Measurements from ENCODE around the gene AKAP5.

Gene AKAP5

DNA sequence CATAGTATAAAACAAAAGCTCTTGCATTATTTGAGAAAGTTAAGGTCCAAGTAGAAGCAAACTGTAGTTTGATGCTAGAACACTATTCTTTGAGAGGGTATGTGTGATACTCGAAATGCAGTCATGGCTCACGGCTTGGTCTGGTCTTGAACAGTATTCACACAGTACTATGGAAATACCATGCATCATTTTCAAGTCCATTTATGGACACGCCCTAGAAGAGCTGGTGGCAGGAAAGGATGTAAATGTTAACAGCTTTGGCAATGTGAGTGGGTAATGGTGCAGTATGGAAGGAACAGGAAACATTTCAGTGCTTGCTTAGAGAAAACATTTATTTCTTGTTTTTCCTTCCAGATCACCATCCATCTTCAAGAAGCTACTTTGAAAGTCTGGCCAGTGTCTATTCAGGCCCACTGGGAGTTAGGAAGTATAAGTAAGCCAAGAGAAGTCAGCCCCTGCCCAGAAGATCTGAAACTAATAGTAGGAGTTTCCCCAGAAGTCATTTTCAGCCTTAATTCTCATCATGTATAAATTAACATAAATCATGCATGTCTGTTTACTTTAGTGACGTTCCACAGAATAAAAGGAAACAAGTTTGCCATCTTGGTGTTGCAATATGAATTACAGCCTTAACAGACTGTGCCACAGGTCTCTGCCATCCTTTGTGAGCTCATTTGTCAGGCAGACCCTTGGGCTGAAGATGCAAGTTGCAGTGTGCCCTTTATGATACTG, 5.7 kb upstream of the AKAP5 start:
- DNase-seq (ENCODE audit: low read depth) = no peak
- no peak overlapping the region for H3K4me3 ChIP-seq (ENCODE audit: low read depth, low read length)
- TF ChIP-seq, protein P1, sequence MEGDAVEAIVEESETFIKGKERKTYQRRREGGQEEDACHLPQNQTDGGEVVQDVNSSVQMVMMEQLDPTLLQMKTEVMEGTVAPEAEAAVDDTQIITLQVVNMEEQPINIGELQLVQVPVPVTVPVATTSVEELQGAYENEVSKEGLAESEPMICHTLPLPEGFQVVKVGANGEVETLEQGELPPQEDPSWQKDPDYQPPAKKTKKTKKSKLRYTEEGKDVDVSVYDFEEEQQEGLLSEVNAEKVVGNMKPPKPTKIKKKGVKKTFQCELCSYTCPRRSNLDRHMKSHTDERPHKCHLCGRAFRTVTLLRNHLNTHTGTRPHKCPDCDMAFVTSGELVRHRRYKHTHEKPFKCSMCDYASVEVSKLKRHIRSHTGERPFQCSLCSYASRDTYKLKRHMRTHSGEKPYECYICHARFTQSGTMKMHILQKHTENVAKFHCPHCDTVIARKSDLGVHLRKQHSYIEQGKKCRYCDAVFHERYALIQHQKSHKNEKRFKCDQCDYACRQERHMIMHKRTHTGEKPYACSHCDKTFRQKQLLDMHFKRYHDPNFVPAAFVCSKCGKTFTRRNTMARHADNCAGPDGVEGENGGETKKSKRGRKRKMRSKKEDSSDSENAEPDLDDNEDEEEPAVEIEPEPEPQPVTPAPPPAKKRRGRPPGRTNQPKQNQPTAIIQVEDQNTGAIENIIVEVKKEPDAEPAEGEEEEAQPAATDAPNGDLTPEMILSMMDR (IDR thresholded peaks at IDR 0.05; ENCODE audit: insufficient read depth, low read depth, low read length, missing control alignments) = no peak

DNA sequence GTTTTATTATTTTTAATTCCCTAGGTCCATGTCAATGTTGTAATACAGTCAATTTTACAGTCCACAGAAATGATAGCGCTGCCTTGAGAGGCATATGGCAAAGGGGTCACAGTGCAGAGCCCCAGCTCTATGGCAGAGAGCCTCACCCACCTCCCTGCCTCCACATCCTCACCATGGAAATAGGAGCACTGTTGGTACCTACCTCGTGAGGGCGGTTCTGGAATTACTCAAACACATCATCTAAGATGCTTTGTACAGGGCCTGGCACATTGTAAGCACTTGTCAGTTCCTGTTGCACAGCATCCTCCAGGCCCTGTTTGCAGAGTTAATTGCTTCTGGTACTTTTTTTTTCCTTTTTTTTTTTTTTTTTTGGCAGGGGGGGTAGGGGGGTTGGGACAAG, 4.1 kb upstream of the AKAP5 start:
- no peak for DNase-seq (ENCODE audit: low read depth)
- H3K4me3 ChIP-seq (ENCODE audit: low read depth, low read length) = no peak overlapping the region
- TF ChIP-seq, protein P1 (IDR thresholded peaks at IDR 0.05; ENCODE audit: insufficient read depth, low read depth, low read length, missing control alignments) = no peak

DNA sequence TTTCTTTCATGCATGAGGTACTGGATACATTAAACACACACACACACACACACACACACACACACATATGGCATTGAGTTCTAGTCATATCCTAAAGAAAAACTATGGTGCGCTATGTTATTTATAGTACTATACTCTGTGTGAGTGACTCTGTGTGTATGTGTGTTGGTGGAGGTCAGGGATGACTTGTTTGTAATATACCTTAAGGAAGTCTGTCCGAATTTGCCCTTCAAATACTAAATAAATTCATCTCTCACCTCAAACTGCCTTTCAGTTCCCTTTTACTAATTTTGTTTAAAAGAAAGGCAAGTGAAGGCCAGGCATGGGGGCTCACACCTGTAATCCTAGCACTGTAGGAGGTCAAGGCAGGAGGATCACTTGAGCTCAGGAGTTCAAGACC, 2.1 kb upstream of the AKAP5 start:
- no peak overlapping the region for H3K4me3 ChIP-seq (ENCODE audit: low read depth, low read length)
- TF ChIP-seq, protein P1 (IDR thresholded peaks at IDR 0.05; ENCODE audit: insufficient read depth, low read depth, low read length, missing control alignments) = no peak
- peak; percentile 65 for DNase-seq (ENCODE audit: low read depth)

DNA sequence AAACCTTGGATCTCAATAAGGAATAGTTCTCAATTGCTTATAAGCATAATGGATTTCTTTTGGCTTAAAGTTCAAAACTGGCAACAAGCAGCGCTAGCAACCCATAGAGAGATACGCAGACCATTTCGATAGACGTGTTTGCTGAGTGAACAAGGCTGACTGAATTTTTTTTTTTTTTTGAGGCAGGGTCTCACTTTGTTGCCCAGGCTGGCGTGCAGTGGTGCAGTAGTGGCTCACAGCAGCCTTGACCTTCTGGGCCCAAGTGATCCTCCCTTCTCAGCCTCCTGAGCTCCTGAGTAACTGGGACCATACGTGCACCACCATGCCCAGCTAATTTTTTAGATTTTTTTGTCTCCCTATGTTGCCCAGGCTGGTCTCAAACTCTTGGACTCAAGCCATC, 1.4 kb upstream of the AKAP5 start:
- H3K4me3 ChIP-seq (ENCODE audit: low read depth, low read length) = no peak overlapping the region
- no peak for DNase-seq (ENCODE audit: low read depth)
- TF ChIP-seq, protein P1 (IDR thresholded peaks at IDR 0.05; ENCODE audit: insufficient read depth, low read depth, low read length, missing control alignments) = no peak

DNA sequence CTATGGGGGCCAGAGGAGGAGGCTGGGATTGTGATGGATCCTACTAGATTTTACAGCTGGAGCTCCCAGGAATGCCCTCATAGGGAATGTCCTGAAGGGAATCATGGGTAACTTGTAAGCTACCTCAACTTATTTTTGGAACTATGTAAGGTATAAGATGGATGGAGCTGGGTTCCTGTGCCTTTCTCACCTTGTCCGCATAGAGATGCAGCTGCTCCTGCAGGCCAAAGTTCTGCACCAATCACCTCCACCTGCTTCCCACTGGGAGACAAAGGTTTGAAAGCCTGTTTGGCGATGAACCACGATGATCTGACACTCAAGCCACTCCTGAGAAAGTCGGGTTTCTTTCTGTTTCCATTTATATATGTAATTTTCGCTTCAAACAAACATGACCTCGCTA, 648 bp upstream of the AKAP5 start:
- H3K4me3 ChIP-seq (ENCODE audit: low read depth, low read length) = peak overlapping the region; percentile 54
- DNase-seq (ENCODE audit: low read depth) = peak; percentile 30
- TF ChIP-seq, protein P1 (IDR thresholded peaks at IDR 0.05; ENCODE audit: insufficient read depth, low read depth, low read length, missing control alignments) = no peak

DNA sequence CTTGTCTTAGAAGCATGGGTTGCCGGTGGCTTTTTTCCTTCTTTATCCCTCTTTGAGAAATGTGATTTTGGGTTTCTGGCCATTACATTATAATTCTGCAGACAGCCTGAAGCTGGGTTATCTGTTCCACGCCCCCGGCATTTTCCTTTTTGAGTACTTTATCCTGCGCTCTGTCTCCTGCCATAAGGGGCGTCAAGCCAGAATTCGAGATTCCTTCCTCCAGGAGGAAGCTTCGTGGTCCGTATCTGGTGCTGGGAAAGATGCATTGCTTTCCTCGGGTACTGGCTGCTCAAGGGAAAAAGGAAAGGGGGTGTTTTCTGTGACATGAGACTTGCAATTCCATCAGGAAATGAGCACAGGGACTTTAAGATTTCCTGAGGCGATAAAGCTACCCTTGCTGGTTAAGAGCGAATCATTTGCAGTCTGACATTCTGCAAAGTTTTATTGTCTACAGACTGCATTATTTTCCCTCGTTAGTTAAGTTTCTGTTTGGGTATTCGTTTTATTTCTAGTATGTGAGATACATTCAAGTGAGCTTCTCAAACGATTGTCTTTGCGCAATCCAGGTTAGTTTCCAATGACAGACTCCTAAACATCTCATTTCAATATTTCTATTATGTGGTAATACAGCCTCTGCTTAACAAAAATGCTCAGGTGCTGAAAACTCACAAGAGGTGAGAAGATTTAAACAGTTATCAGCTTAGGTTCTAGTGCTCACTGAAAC, 694 bp downstream of the AKAP5 start:
- no peak for DNase-seq (ENCODE audit: low read depth)
- TF ChIP-seq, protein P1 (IDR thresholded peaks at IDR 0.05; ENCODE audit: insufficient read depth, low read depth, low read length, missing control alignments) = no peak
- peak overlapping the region; percentile 54 for H3K4me3 ChIP-seq (ENCODE audit: low read depth, low read length)
